K562 (cell line): Measurements from ENCODE around the gene ZSWIM8. TPM values are rescaled to one million over a fixed set of nuclear protein-coding genes. Genes with fewer than 3 reads are reported as not detected.

Experiments
- ATAC-seq: fragments of 200-7000 bp; cut with Tn5 transposase; 3 replicates; pipeline ENCODE4 v1.9.1; 2020; ENCODE audit warnings: moderate library complexity
- BruUV-seq: library from RNA; stranded (reverse); fragments of 400-500 nt; replicated peaks from 2 replicates; lab custom pipeline; 2021; lab: Mats Ljungman, UMichigan
- CTCF ChIA-PET: fragments of 300-600 bp; formaldehyde crosslinking; extraction: SDS; loops from one replicate; lab custom pipeline; 2021; ENCODE audit warnings: low intra/inter-chr PET ratio; lab: Yijun Ruan, JAX
- POLR2A ChIA-PET: fragments of 300-600, 350-650 bp; sonication (Branson Sonifier 250); formaldehyde crosslinking; extraction: SDS; loops from one replicate; lab custom pipeline; 2021; ENCODE audit warnings: antibody characterized with exemption, inconsistent platforms; lab: Yijun Ruan, JAX
- DNase-seq, 4 experiments: peaks; one replicate each; pipeline versions ENCODE4 v3.0.0 to v3.0.0-alpha.2; 2011 to 2018; ENCODE audit warnings: low spot score in 3 of 4, mixed read lengths in 3 of 4; ENCODE audit errors: extremely low read depth in 1 of 4
- FAIRE-seq: peaks from 2 replicates; lab custom pipeline; 2011; peaks lifted over from hg19 to GRCh38; lab: Jason Lieb, UNC
- H2AFZ ChIP-seq: 2 replicates; pipeline ENCODE4 v1.6.0; 2011; ENCODE audit warnings: low read depth, low read length, control low read depth, inconsistent platforms
- H3K27ac ChIP-seq: fragments of 200-600 bp; 3 replicates; pipeline ENCODE4 v1.8.0; 2011; ENCODE audit warnings: low read depth, mild to moderate bottlenecking, control low read depth, inconsistent platforms, low read length, moderate library complexity, mixed read lengths; ENCODE audit errors: extremely low read depth
- H3K27me3 ChIP-seq, 2 experiments: fragments of 300-600 bp in 1 of 2; 2 replicates in 1 of 2; 3 replicates in 1 of 2; pipeline versions ENCODE4 v1.6.0 to v1.8.0; 2011; ENCODE audit warnings: inconsistent platforms in 2 of 2, low read length in 2 of 2, mild to moderate bottlenecking in 1 of 2, mixed read lengths in 1 of 2, moderate library complexity in 1 of 2; ENCODE audit not compliant: control insufficient read depth in 2 of 2, insufficient read depth in 2 of 2
- H3K36me3 ChIP-seq: fragments of 300-600 bp; 3 replicates; pipeline ENCODE4 v1.8.0; 2011; ENCODE audit warnings: mild to moderate bottlenecking, low read length, inconsistent platforms; ENCODE audit not compliant: control insufficient read depth, insufficient read depth
- H3K4me1 ChIP-seq, 2 experiments: fragments of 200-600 bp in 1 of 2; replicated peaks in 1 of 2; 2 replicates in 1 of 2; 3 replicates in 1 of 2; pipeline versions ENCODE4 v1.5.1 to v1.8.0; 2011; ENCODE audit warnings: inconsistent platforms in 2 of 2, low read length in 2 of 2, mild to moderate bottlenecking in 1 of 2, mixed read lengths in 1 of 2, moderate library complexity in 1 of 2; ENCODE audit not compliant: control insufficient read depth in 2 of 2, insufficient read depth in 2 of 2
- H3K4me2 ChIP-seq: 2 replicates; pipeline ENCODE4 v1.6.1; 2011; ENCODE audit warnings: low read length, control low read depth, inconsistent platforms, mixed read lengths; ENCODE audit not compliant: insufficient read depth
- H3K4me3 ChIP-seq: fragments of 200-600 bp; sonication (generic), shearing (Covaris generic); 2 replicates; pipeline ENCODE4 v1.5.1; 2016; ENCODE audit warnings: control low read depth, inconsistent platforms
- H3K79me2 ChIP-seq: fragments of 200-600 bp; 3 replicates; pipeline ENCODE4 v1.8.0; 2011; ENCODE audit warnings: low read length, inconsistent platforms; ENCODE audit not compliant: control insufficient read depth, insufficient read depth
- H3K9ac ChIP-seq, 2 experiments: 2 replicates each; pipeline versions ENCODE4 v1.6.0 to v1.6.1; 2011; ENCODE audit warnings: low read depth in 2 of 2, low read length in 2 of 2, control low read depth in 1 of 2, inconsistent platforms in 1 of 2, mild to moderate bottlenecking in 1 of 2, mixed read lengths in 1 of 2; ENCODE audit not compliant: insufficient read depth in 1 of 2
- H3K9me1 ChIP-seq: one replicate; pipeline ENCODE4 v1.6.0; 2011; ENCODE audit warnings: inconsistent platforms, mild to moderate bottlenecking, low read length, moderate library complexity; ENCODE audit not compliant: control insufficient read depth, insufficient read depth
- H3K9me3 ChIP-seq: replicated peaks from 2 replicates; pipeline ENCODE4 v1.5.1; 2011; ENCODE audit warnings: low read depth, low read length, inconsistent platforms; ENCODE audit not compliant: control insufficient read depth, insufficient read depth
- H4K20me1 ChIP-seq: replicated peaks from 2 replicates; pipeline ENCODE4 v1.6.1; 2011; ENCODE audit warnings: low read length, inconsistent platforms, mixed read lengths; ENCODE audit not compliant: control insufficient read depth, insufficient read depth
- CAMTA2 ChIP-seq: fragments of 250-450 bp; sonication (Bioruptor Pico); conservative IDR thresholded peaks from 2 replicates; pipeline ENCODE4 v1.5.1; 2022
- CTBP1 ChIP-seq: fragments of 450-650 bp; IDR thresholded peaks from 2 replicates; pipeline ENCODE4 v1.6.1; 2016; ENCODE audit warnings: borderline replicate concordance
- DIDO1 ChIP-seq: fragments of 450-650 bp; IDR thresholded peaks from 2 replicates; pipeline ENCODE4 v1.6.1; 2016; ENCODE audit warnings: low read depth, missing biosample characterization, missing genetic modification characterization
- ETV1 ChIP-seq: fragments of 450-650 bp; conservative IDR thresholded peaks from 2 replicates; pipeline ENCODE4 v1.6.1; 2016; ENCODE audit warnings: missing genetic modification characterization, control low read depth, low read depth, missing compliant biosample characterization
- MTA2 ChIP-seq: fragments of 450-650 bp; IDR thresholded peaks from 2 replicates; pipeline ENCODE4 v1.6.1; 2016; ENCODE audit warnings: low read depth
- PTRF ChIP-seq: fragments of 450-650 bp; IDR thresholded peaks from 2 replicates; pipeline ENCODE4 v1.6.1; 2016; ENCODE audit warnings: mild to moderate bottlenecking, missing genetic modification characterization, missing compliant biosample characterization
- SIN3B ChIP-seq: fragments of 450-650 bp; IDR thresholded peaks from 2 replicates; pipeline ENCODE4 v1.6.1; 2017; ENCODE audit warnings: low read depth, mild to moderate bottlenecking, moderate library complexity
- TARDBP ChIP-seq: fragments of 450-650 bp; IDR thresholded peaks from 2 replicates; pipeline ENCODE4 v1.6.1; 2016
- ZNF134 ChIP-seq: fragments of 250-450 bp; sonication (Bioruptor Pico); conservative IDR thresholded peaks from 2 replicates; pipeline ENCODE4 v1.4.0; 2020
- ZZZ3 ChIP-seq: fragments of 450-650 bp; IDR thresholded peaks from 2 replicates; pipeline ENCODE4 v1.6.1; 2016; ENCODE audit warnings: antibody characterized with exemption, mild to moderate bottlenecking, moderate library complexity
- WGBS: fragments of 100-300 bp; shearing (Covaris generic); methylation state at CpG from one replicate; pipeline ENCODE4 v1.1.6; 2016; ENCODE audit warnings: low coverage, mixed read lengths; ENCODE audit not compliant: insufficient coverage; ENCODE audit errors: missing lambda C conversion rate; 5-methylcytosine and 5-hydroxymethylcytosine counted together
- in situ Hi-C: fragments of 300-500 bp; cut with MboI; formaldehyde crosslinking; loops from 4 replicates; pipeline ENCODE4 v1.15.0; 2018; ENCODE audit warnings: inconsistent platforms, mixed read lengths
- intact Hi-C: fragments of 100-400 bp; cut with micrococcal nuclease; formaldehyde crosslinking; loops from 2 replicates; pipeline ENCODE4 v1.14.2; 2022
- polyA plus RNA-seq, 8 experiments: library from polyadenylated mRNA; depleted of rRNA in 4 of 8; stranded (reverse) in 5 of 8; unstranded in 3 of 8; fragments of >200 nt; fragmentation: Nextera tagmentation in 2 of 8; fragmentation: Illumina TruSeq in 1 of 8; extraction: Ambion mirVana in 2 of 8; extraction: Trizol in 1 of 8; gene quantifications; 2 replicates each; pipeline versions ENCODE4 v1.2.1 to v1.2.3, GENCODE V29; 2011 to 2014; ENCODE audit warnings: inconsistent platforms in 1 of 8, missing spikeins in 1 of 8
- total RNA-seq, 7 experiments: library from RNA; depleted of rRNA in 6 of 7; stranded (reverse); fragments of >200 nt in 6 of 7; fragmentation: Illumina TruSeq in 2 of 7; extraction: Trizol in 2 of 7; gene quantifications; 2 replicates each; pipeline versions ENCODE4 v1.2.1 to v1.2.3, GENCODE V29; 2011 to 2021; ENCODE audit warnings: low replicate concordance in 1 of 7

Gene ZSWIM8
- total and polyA plus RNA-seq, 9 of the 15 experiments (the other 6 are each of a cell fraction or from before 2014, with no cell fraction given) = 5.6 to 47.8 (median 26.7) TPM

GRCh38 chr10:73765066-73765465 lies 20.3 kb upstream of the ZSWIM8 start:
- FAIRE-seq (no peak), ATAC-seq (no peak), DNase-seq (no peak)
- peaks cover 3% of the 10 kb centered on the region for H3K9me1 ChIP-seq
- no peaks in the 10 kb centered on the region for H3K79me2 ChIP-seq
- no peak for TF ChIP-seq SIN3B
- no peak for TF ChIP-seq TARDBP
- TF ChIP-seq ETV1 (tag) = no peak
- no peak for TF ChIP-seq MTA2
- no peak for TF ChIP-seq ZNF134 (CRISPR knock-in tag)
- TF ChIP-seq DIDO1 = no peak
- TF ChIP-seq PTRF (tag) = no peak
- no peak for TF ChIP-seq ZZZ3
- TF ChIP-seq CTBP1 = no peak
- TF ChIP-seq CAMTA2 (CRISPR knock-in tag) = no peak
- POLR2A ChIA-PET = interaction anchor here (0.6 to 11.0 kb wide), 4 partner anchors 6 to 704 kb away, joined by 3 to 137 read pairs (median 12); partner anchors contain the start of gene SEC24C
- no peak overlapping the region for H2AFZ ChIP-seq
- peaks cover 94% of the 10 kb centered on the region for H3K36me3 ChIP-seq
- CTCF ChIA-PET = no interaction called here
- H3K9ac ChIP-seq = no peak overlapping the region
- H3K27ac ChIP-seq = no peak overlapping the region
- H4K20me1 ChIP-seq = no peaks in the 10 kb centered on the region
- H3K4me2 ChIP-seq = no peak overlapping the region
- intact Hi-C loops = no loop called here
- H3K4me3 ChIP-seq = no peak overlapping the region
- H3K9me3 ChIP-seq = no peaks in the 10 kb centered on the region
- H3K27me3 ChIP-seq = no peaks in the 10 kb centered on the region
- no TSS peak for BruUV-seq
- in situ Hi-C loops = no loop called here
- WGBS = 88% methylated on average over 6 of the region's 6 CpGs
- peaks cover 0 to 1% of the 10 kb centered on the region in 2 experiments; a peak in 2 of 5 replicates for H3K4me1 ChIP-seq
